NCI-H2081 treated with DMSO at 0.1 percent for 48 hours (cell line): ENCODE results near the gene DZIP3.

Experiments used
- DNase-seq: peaks from one replicate; lab custom pipeline; 2025; lab: John Stamatoyannopoulos, UW

The DZIP3 gene

DNA sequence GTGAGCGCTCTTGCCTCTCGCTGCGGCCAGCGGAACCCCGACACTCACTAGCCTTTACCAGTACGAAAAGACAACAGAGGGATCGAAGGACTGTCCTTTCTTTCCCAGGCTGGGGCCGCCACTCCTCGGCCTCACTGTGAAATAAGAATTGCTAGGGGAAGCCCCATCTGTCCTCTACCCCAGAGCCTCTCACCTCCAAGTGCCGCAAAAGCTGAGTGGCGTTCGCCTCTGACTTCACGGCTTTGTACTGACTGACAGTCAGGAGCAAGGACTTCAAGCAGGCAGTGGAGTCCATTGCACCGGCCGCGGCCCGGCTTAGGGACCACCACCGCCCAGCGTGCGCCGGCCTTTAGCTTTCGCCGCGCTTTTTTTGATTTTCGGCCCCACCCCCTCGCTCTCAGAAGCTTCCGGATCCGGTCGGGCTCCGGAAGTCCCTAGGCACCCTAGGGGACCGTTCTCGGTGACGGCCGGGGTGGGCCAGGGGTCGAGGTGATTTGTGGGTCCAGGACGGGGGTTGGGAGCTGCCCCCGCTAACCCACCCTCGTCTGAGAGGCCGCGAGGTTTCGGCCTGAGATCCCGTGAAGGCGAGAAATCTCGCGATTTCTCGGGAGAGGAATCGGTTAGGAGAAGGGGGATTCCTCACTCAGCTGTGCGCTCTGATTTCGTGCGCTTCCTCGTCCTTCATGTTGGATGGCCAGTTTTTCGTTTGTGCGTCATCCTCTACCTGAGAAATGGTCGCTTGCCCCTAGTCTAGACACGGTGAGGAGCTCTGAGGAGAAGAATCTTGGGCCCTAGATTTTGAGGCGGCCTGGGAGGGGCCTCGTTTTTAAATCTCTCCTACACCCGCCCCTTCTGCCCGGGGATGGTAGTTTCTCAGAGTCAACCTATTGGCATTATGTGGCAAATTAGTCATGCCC, at the start of gene DZIP3, which contains the start of gene CIP2A:
DZIP3 (plus strand) TSS at position 642 of the 917 bp plus-strand sequence. CDS start 15,685 bp downstream, outside the sequence.
CIP2A (minus strand) TSS at position 358 of the 917 bp plus-strand sequence; CDS start at position 295, 63 bp downstream.
- peak; percentile 70 for DNase-seq

DNA sequence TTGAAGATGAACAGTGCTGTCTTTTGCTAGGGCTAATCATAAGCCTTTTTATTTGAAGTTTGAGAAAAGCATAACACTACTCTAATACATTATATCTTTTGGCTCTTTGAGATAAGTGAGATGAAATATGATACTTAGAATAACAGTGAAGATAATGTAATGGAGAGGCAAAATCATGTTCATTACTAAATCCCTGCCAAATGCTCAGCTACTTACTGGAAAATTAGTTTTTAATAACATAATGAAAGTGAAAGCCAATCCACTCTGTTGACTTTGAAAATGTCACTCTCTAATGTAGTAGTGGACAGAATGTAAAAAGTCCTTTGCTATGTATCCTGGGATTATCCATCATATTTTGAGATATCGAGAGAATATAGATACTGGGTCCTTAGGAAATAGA, 43.3 kb upstream of the DZIP3 start:
- DNase-seq: no peak

- DNase-seq: no peak
These were observed 42.8 kb upstream of the DZIP3 start for GRCh38 chr3:108546692-108547091.

DNA sequence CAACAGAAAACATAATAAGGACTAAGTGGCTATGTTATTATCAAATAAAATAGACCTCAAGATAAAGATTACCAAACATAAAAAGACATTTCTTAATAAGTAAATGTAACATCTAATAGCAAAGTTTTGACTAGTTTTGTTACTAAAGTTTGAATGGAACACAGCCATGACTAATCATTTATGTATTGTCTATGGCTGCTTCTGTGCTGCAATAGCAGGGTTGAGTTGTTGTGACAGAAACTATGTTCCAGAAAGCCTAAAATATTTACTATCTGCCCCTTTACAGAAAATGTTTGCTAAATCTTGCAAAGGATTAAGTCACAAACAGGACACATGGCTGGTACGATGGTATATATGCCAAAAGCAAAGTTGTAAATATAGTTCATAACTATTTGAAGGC, 41.2 kb upstream of the DZIP3 start:
- DNase-seq: no peak

- DNase-seq: no peak
These were observed 40.6 kb upstream of the DZIP3 start for GRCh38 chr3:108548886-108549285.

DNA sequence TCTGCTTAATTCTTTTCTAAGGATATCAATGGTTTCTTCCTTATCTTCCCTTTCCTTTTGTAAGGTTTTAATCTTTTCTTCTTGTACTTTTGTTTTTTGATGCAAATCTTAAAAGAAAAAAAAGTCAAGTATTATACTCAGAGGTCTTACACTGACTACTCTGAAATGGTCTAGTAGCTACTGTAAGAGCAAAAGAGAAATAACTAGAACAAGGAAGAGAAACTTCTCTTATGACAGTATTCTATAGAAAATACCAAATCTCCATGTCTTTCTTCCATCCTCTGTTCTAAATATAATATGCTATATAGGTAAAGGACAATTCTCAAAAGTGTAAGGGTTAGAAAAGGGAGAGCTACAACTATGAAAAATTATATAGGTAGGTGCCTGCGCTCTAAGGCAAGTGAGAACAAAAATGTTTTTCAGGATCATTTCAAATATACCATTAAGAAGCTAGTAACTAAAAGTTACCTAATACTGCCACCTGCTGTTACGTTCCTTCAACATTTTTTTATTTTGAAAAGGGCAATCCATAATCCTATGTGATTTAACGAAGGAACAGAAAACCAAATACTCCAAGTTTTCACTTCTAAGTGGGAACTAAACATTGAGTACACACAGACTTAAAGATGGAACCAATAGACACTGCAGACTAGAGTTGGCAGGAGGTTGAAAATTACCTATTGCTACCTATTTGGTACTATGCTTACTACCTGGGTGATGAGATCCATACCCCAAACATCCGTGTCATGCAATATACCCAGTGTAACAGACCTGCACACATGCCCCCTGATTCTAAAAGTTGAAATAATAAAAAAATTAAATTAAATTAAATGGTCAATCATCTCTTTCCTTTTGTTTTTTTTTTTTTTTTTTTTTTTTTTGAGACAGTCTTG, 37.0 kb upstream of the DZIP3 start:
- peak; percentile 24 for DNase-seq

GRCh38 chr3:108554229-108554628, 35.3 kb upstream of the DZIP3 start:
- DNase-seq: no peak

GRCh38 chr3:108554913-108555571, 34.5 kb upstream of the DZIP3 start:
- no peak for DNase-seq

DNA sequence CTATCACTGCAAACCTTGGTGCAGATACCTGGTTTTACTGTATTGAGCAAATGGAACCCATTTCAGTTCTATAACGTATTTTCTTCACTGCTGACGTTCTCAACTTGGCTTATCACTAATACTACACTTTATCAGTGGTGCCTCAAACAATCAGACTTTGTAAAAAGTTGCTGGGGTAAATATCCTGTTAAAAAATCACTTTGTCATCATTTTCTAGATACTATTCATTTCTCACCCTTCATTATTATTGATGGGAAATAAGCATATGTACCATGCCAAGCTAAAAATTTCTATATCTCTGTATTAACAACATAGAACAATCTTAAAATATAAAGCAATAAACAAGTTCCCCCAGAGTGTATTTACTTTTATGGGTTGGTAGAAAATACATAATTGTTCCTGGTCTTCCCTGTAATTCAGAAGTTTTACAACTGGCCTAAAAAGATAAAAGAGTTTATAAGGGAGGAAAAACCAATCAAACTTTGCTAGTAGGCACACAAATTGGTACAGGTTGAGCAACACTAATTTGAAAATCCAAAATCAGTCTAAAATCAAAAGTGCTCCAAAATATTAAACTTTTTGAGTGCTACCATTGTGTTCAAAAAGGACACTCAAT, 33.4 kb upstream of the DZIP3 start:
- no peak for DNase-seq

- DNase-seq: no peak
These were observed 27.0 kb upstream of the DZIP3 start for GRCh38 chr3:108562565-108562964.

DNA sequence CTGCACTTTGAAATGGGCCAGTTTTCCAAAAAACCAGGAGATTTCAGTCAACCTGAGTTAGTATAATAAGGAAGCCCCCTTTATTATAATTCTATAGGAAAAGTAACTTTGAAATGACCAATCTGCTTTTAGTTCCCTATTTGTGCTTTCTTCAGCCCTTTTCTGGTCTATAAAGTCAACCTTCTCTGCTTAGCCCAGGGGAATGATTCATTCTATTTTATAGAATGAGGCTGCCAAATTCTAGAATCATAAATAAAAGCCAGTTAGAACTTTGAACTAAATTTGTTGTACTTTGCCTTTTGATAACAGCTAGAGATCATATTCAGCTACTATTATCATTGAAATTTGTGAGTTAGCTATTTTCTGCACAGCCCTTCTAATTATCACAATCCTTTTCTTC, 25.0 kb upstream of the DZIP3 start:
- DNase-seq: no peak

DNA sequence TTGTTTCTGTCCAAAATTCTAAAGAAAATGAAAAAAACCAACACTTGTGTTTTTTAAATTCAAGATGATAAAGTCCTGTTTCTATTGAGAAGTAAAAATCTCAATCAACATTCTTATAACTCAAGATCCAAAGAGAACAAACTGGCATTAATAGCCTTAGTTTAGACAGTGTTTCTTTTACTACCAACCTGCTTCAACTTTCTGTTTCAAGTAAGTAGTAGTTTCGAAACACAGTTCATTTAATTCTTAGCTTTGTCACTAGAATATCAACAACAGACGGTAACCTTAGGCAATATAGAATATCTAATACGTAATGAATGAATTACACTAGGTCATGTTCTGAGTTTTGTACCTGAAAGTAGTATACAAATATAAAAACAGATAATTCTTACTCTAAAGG, 24.0 kb upstream of the DZIP3 start:
- no peak for DNase-seq

DNA sequence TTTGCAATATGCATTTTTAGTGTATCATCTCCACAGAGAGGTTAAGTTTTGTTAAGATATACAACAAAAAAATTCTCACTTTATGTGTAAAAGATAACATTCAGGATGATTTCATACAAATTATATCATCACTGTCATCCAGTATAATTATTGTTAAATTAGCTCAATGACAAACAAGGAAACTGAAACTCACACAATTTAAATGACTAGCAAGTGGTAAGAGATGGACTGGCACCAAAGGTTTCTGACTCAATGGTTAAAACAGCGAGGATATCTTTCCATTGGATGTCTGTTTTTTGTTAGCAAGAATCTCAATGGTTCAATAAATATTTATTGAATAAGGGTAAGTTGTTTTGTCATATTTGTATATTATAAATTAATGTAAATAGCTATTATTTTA, 22.9 kb upstream of the DZIP3 start:
- DNase-seq: no peak

- no peak for DNase-seq
These were observed 20.2 kb upstream of the DZIP3 start for GRCh38 chr3:108569336-108569735.

DNA sequence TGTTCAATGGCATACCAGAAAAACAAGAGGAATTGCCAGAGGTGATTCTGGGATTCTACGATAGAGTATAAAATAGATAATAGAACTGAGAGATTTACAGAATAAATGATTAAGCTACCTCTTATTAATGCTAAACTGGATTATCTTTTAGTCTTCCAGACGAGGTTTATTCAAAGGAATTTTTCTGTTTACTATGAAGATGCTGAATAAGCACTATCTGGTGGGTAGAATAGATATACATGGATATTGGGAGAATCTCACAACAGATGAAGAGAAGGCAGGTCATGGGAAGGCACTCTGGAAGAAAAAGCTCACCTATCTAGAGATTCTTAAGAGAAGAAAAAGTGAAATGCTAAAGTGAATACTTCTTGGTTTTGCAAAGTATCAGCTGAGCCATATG, 11.5 kb upstream of the DZIP3 start:
- DNase-seq: no peak

GRCh38 chr3:108588601-108589000, 921 bp upstream of the DZIP3 start:
- DNase-seq: no peak

DNA sequence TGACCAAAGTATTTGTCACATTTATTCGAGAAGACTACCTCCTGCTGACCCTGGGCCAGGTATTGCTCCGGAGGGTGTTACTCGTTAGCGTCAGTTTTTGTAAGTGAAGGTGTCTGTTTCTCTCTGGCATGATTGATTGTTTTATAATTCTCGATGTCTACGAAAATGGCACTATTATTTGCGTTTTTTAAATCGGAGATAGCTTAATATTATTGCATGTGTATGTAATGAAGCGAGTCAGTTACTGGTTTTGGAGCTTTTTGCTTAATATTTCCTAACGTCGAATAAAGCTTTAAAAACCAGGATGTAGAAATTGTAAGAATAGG, 439 bp downstream of the DZIP3 start:
- no peak for DNase-seq

- no peak for DNase-seq
These were observed 938 bp downstream of the DZIP3 start for GRCh38 chr3:108590460-108590859.

- no peak for DNase-seq
These were observed 5.8 kb downstream of the DZIP3 start for GRCh38 chr3:108595321-108595720.

- DNase-seq: no peak
These were observed 8.9 kb downstream of the DZIP3 start for GRCh38 chr3:108598375-108598774.

DNA sequence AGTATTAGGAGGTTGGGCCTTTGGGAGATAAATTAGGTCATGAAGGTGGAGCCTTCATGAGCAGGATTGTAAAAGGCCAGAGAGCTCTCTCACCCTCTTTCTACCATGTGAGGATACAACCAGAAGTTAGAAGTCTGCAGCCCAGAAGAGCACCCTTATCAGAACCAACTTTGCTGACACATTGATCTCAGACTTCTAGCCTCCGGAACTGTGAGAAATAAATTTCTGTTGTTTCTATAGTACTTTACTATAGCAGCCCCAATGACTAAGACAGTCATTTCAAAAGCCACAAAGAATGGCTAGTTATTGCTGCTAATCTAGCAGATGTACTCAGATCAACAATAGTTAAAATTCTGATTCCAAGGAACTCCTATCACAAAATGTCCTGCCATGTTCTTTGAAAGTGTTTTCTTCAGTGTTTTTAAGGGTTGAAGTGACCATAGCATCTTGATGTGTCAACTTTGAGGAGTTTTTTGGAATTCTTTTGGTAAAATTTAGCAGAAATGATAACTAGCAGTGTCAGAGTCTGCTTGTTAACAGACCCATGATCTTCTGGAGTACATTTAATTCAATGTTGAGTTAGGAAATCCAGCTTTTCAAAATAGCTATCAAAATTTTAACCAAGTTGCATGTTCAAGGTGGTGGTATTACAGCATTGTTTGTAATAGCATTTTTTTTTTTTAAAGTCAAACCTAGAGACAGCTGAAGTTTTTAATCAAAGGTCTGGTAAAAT, 10.3 kb downstream of the DZIP3 start:
- DNase-seq: no peak
